Panc1 (cell line): Measurements from ENCODE around the gene TINAGL1.

Source experiments
- TF ChIP-seq, protein P1 (sequence below), 2 experiments: IDR thresholded peaks; 2 replicates each; pipeline ENCODE4 v1.6.1; 2011 to 2012; ENCODE audit warnings: low read depth in 2 of 2, control low read depth in 1 of 2, low read length in 1 of 2, mild to moderate bottlenecking in 1 of 2, moderate library complexity in 1 of 2; ENCODE audit not compliant: insufficient read depth in 1 of 2
- TF ChIP-seq, protein P2 (sequence below): fragments of 450-650 bp; IDR thresholded peaks from 2 replicates; pipeline ENCODE4 v1.5.1; 2017; ENCODE audit warnings: mild to moderate bottlenecking

DNA sequence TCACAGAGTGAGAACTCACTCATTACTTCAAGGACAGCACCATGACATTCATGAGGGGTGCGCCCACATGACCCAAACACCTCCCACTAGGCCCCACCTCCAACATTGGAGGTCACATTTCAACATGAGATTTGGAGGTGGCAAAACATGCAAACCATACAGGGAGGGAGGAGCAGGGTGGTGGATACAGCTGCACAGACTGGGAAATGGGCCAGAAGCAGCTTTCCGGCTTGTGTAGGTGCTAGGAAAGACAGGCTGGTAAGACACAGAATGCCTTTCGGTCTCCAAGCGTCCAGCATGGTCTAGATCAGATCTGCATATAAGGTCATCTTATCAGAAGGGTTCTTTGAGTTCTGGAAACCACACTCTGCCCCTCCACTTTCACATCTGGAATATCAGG lies 35.1 kb upstream of the TINAGL1 start:
- TF ChIP-seq, protein P1, sequence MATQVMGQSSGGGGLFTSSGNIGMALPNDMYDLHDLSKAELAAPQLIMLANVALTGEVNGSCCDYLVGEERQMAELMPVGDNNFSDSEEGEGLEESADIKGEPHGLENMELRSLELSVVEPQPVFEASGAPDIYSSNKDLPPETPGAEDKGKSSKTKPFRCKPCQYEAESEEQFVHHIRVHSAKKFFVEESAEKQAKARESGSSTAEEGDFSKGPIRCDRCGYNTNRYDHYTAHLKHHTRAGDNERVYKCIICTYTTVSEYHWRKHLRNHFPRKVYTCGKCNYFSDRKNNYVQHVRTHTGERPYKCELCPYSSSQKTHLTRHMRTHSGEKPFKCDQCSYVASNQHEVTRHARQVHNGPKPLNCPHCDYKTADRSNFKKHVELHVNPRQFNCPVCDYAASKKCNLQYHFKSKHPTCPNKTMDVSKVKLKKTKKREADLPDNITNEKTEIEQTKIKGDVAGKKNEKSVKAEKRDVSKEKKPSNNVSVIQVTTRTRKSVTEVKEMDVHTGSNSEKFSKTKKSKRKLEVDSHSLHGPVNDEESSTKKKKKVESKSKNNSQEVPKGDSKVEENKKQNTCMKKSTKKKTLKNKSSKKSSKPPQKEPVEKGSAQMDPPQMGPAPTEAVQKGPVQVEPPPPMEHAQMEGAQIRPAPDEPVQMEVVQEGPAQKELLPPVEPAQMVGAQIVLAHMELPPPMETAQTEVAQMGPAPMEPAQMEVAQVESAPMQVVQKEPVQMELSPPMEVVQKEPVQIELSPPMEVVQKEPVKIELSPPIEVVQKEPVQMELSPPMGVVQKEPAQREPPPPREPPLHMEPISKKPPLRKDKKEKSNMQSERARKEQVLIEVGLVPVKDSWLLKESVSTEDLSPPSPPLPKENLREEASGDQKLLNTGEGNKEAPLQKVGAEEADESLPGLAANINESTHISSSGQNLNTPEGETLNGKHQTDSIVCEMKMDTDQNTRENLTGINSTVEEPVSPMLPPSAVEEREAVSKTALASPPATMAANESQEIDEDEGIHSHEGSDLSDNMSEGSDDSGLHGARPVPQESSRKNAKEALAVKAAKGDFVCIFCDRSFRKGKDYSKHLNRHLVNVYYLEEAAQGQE (IDR thresholded peaks at IDR 0.05; ENCODE audit: insufficient read depth in 1 of 2, low read depth in 2 of 2, low read length in 1 of 2), result no peak
- TF ChIP-seq, protein P2, sequence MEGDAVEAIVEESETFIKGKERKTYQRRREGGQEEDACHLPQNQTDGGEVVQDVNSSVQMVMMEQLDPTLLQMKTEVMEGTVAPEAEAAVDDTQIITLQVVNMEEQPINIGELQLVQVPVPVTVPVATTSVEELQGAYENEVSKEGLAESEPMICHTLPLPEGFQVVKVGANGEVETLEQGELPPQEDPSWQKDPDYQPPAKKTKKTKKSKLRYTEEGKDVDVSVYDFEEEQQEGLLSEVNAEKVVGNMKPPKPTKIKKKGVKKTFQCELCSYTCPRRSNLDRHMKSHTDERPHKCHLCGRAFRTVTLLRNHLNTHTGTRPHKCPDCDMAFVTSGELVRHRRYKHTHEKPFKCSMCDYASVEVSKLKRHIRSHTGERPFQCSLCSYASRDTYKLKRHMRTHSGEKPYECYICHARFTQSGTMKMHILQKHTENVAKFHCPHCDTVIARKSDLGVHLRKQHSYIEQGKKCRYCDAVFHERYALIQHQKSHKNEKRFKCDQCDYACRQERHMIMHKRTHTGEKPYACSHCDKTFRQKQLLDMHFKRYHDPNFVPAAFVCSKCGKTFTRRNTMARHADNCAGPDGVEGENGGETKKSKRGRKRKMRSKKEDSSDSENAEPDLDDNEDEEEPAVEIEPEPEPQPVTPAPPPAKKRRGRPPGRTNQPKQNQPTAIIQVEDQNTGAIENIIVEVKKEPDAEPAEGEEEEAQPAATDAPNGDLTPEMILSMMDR, result no peak
